K562 (cell line): ENCODE data around the gene C2CD5. TPM values are rescaled to one million over a fixed set of nuclear protein-coding genes. Genes with fewer than 3 reads are reported as not detected.

Experiments used
- ATAC-seq: fragments of 200-7000 bp; cut with Tn5 transposase; 3 replicates; pipeline ENCODE4 v1.9.1; 2020; ENCODE audit warnings: moderate library complexity
- BruUV-seq: library from RNA; stranded (reverse); fragments of 400-500 nt; replicated peaks from 2 replicates; lab custom pipeline; 2021; lab: Mats Ljungman, UMichigan
- CTCF ChIA-PET: fragments of 300-600 bp; formaldehyde crosslinking; extraction: SDS; loops from one replicate; lab custom pipeline; 2021; ENCODE audit warnings: low intra/inter-chr PET ratio; lab: Yijun Ruan, JAX
- POLR2A ChIA-PET: fragments of 300-600, 350-650 bp; sonication (Branson Sonifier 250); formaldehyde crosslinking; extraction: SDS; loops from one replicate; lab custom pipeline; 2021; ENCODE audit warnings: antibody characterized with exemption, inconsistent platforms; lab: Yijun Ruan, JAX
- DNase-seq, 4 experiments: peaks; one replicate each; pipeline versions ENCODE4 v3.0.0 to v3.0.0-alpha.2; 2011 to 2018; ENCODE audit warnings: low spot score in 3 of 4, mixed read lengths in 3 of 4; ENCODE audit errors: extremely low read depth in 1 of 4
- FAIRE-seq: peaks from 2 replicates; lab custom pipeline; 2011; peaks lifted over from hg19 to GRCh38; lab: Jason Lieb, UNC
- H2AFZ ChIP-seq: 2 replicates; pipeline ENCODE4 v1.6.0; 2011; ENCODE audit warnings: low read depth, low read length, control low read depth, inconsistent platforms
- H3K27ac ChIP-seq: fragments of 200-600 bp; 3 replicates; pipeline ENCODE4 v1.8.0; 2011; ENCODE audit warnings: low read depth, mild to moderate bottlenecking, control low read depth, inconsistent platforms, low read length, moderate library complexity, mixed read lengths; ENCODE audit errors: extremely low read depth
- H3K27me3 ChIP-seq, 2 experiments: fragments of 300-600 bp in 1 of 2; 2 replicates in 1 of 2; 3 replicates in 1 of 2; pipeline versions ENCODE4 v1.6.0 to v1.8.0; 2011; ENCODE audit warnings: inconsistent platforms in 2 of 2, low read length in 2 of 2, mild to moderate bottlenecking in 1 of 2, mixed read lengths in 1 of 2, moderate library complexity in 1 of 2; ENCODE audit not compliant: control insufficient read depth in 2 of 2, insufficient read depth in 2 of 2
- H3K36me3 ChIP-seq: fragments of 300-600 bp; 3 replicates; pipeline ENCODE4 v1.8.0; 2011; ENCODE audit warnings: mild to moderate bottlenecking, low read length, inconsistent platforms; ENCODE audit not compliant: control insufficient read depth, insufficient read depth
- H3K4me1 ChIP-seq, 2 experiments: fragments of 200-600 bp in 1 of 2; replicated peaks in 1 of 2; 2 replicates in 1 of 2; 3 replicates in 1 of 2; pipeline versions ENCODE4 v1.5.1 to v1.8.0; 2011; ENCODE audit warnings: inconsistent platforms in 2 of 2, low read length in 2 of 2, mild to moderate bottlenecking in 1 of 2, mixed read lengths in 1 of 2, moderate library complexity in 1 of 2; ENCODE audit not compliant: control insufficient read depth in 2 of 2, insufficient read depth in 2 of 2
- H3K4me2 ChIP-seq: 2 replicates; pipeline ENCODE4 v1.6.1; 2011; ENCODE audit warnings: low read length, control low read depth, inconsistent platforms, mixed read lengths; ENCODE audit not compliant: insufficient read depth
- H3K4me3 ChIP-seq: fragments of 200-600 bp; sonication (generic), shearing (Covaris generic); 2 replicates; pipeline ENCODE4 v1.5.1; 2016; ENCODE audit warnings: control low read depth, inconsistent platforms
- H3K79me2 ChIP-seq: fragments of 200-600 bp; 3 replicates; pipeline ENCODE4 v1.8.0; 2011; ENCODE audit warnings: low read length, inconsistent platforms; ENCODE audit not compliant: control insufficient read depth, insufficient read depth
- H3K9ac ChIP-seq, 2 experiments: 2 replicates each; pipeline versions ENCODE4 v1.6.0 to v1.6.1; 2011; ENCODE audit warnings: low read depth in 2 of 2, low read length in 2 of 2, control low read depth in 1 of 2, inconsistent platforms in 1 of 2, mild to moderate bottlenecking in 1 of 2, mixed read lengths in 1 of 2; ENCODE audit not compliant: insufficient read depth in 1 of 2
- H3K9me1 ChIP-seq: one replicate; pipeline ENCODE4 v1.6.0; 2011; ENCODE audit warnings: inconsistent platforms, mild to moderate bottlenecking, low read length, moderate library complexity; ENCODE audit not compliant: control insufficient read depth, insufficient read depth
- H3K9me3 ChIP-seq: replicated peaks from 2 replicates; pipeline ENCODE4 v1.5.1; 2011; ENCODE audit warnings: low read depth, low read length, inconsistent platforms; ENCODE audit not compliant: control insufficient read depth, insufficient read depth
- H4K20me1 ChIP-seq: replicated peaks from 2 replicates; pipeline ENCODE4 v1.6.1; 2011; ENCODE audit warnings: low read length, inconsistent platforms, mixed read lengths; ENCODE audit not compliant: control insufficient read depth, insufficient read depth
- CREM ChIP-seq: IDR thresholded peaks from 2 replicates; pipeline ENCODE4 v1.6.1; 2014; ENCODE audit warnings: antibody characterized with exemption, low read depth
- EHMT2 ChIP-seq: fragments of 450-650 bp; IDR thresholded peaks from 2 replicates; pipeline ENCODE4 v1.6.1; 2018; ENCODE audit warnings: antibody characterized with exemption
- FOXK2 ChIP-seq, 2 experiments: fragments of 450-650 bp; IDR thresholded peaks in 1 of 2; conservative IDR thresholded peaks in 1 of 2; 2 replicates each; pipeline ENCODE4 v1.6.1; 2016; ENCODE audit warnings: low read depth in 2 of 2, mild to moderate bottlenecking in 1 of 2
- HMG20A ChIP-seq: fragments of 450-650 bp; formaldehyde crosslinking; conservative IDR thresholded peaks from 2 replicates; pipeline ENCODE4 v1.4.0; 2020; ENCODE audit warnings: mild to moderate bottlenecking, mixed read lengths
- KDM5B ChIP-seq: fragments of 200-600 bp; sonication (generic); IDR thresholded peaks from 2 replicates; pipeline ENCODE4 v1.6.1; 2012; ENCODE audit warnings: low read depth, mild to moderate bottlenecking, moderate library complexity, low read length, control low read depth, inconsistent platforms; ENCODE audit not compliant: insufficient replicate concordance
- NR2C2 ChIP-seq, 2 experiments: fragments of 200-800 bp in 1 of 2; sonication (Bioruptor generic) in 1 of 2; sonication (generic) in 1 of 2; formaldehyde crosslinking in 1 of 2; IDR thresholded peaks; 2 replicates each; pipeline versions ENCODE4 v1.6.1 to v1.8.0; 2016 to 2022; ENCODE audit warnings: mild to moderate bottlenecking in 1 of 2, missing compliant biosample characterization in 1 of 2, missing genetic modification characterization in 1 of 2, missing genetic modification reagents in 1 of 2
- NR4A1 ChIP-seq, 2 experiments: fragments of 250-450 bp in 1 of 2; fragments of 450-650 bp in 1 of 2; sonication (Bioruptor Pico) in 1 of 2; IDR thresholded peaks; 2 replicates each; pipeline versions ENCODE4 v1.4.0 to v1.6.1; 2016 to 2020; ENCODE audit warnings: mild to moderate bottlenecking in 2 of 2, missing compliant biosample characterization in 1 of 2, missing genetic modification characterization in 1 of 2, moderate library complexity in 1 of 2
- PCBP2 ChIP-seq: fragments of 200-400 bp; formaldehyde crosslinking; IDR thresholded peaks from 2 replicates; pipeline ENCODE4 v1.6.1; 2018; ENCODE audit warnings: low read length, low read depth, mild to moderate bottlenecking, moderate library complexity; ENCODE audit not compliant: poor library complexity, severe bottlenecking
- RNF2 ChIP-seq: sonication (generic); IDR thresholded peaks from 2 replicates; pipeline ENCODE4 v1.6.1; 2016
- SOX6 ChIP-seq: fragments of 450-650 bp; IDR thresholded peaks from 2 replicates; pipeline ENCODE4 v1.6.1; 2014; ENCODE audit warnings: mild to moderate bottlenecking
- SPI1 ChIP-seq: IDR thresholded peaks from 2 replicates; pipeline ENCODE4 v1.6.1; 2011; ENCODE audit warnings: low read depth, low read length, control low read depth, borderline replicate concordance
- ZC3H11A ChIP-seq: IDR thresholded peaks from 2 replicates; pipeline ENCODE4 v1.6.1; 2012; ENCODE audit warnings: low read depth, low read length, improper control_type of control experiment
- ZNF766 ChIP-seq: fragments of 200-800 bp; sonication (Bioruptor generic); conservative IDR thresholded peaks from 2 replicates; pipeline ENCODE4 v1.6.1; 2016; ENCODE audit warnings: missing genetic modification characterization, missing compliant biosample characterization
- in situ Hi-C: fragments of 300-500 bp; cut with MboI; formaldehyde crosslinking; loops from 4 replicates; pipeline ENCODE4 v1.15.0; 2018; ENCODE audit warnings: inconsistent platforms, mixed read lengths
- intact Hi-C: fragments of 100-400 bp; cut with micrococcal nuclease; formaldehyde crosslinking; loops from 2 replicates; pipeline ENCODE4 v1.14.2; 2022
- polyA plus RNA-seq, 8 experiments: library from polyadenylated mRNA; depleted of rRNA in 4 of 8; stranded (reverse) in 5 of 8; unstranded in 3 of 8; fragments of >200 nt; fragmentation: Nextera tagmentation in 2 of 8; fragmentation: Illumina TruSeq in 1 of 8; extraction: Ambion mirVana in 2 of 8; extraction: Trizol in 1 of 8; gene quantifications; 2 replicates each; pipeline versions ENCODE4 v1.2.1 to v1.2.3, GENCODE V29; 2011 to 2014; ENCODE audit warnings: inconsistent platforms in 1 of 8, missing spikeins in 1 of 8
- total RNA-seq, 7 experiments: library from RNA; depleted of rRNA in 6 of 7; stranded (reverse); fragments of >200 nt in 6 of 7; fragmentation: Illumina TruSeq in 2 of 7; extraction: Trizol in 2 of 7; gene quantifications; 2 replicates each; pipeline versions ENCODE4 v1.2.1 to v1.2.3, GENCODE V29; 2011 to 2021; ENCODE audit warnings: low replicate concordance in 1 of 7
- TF ChIP-seq, protein P1 (sequence below): fragments of 450-650 bp; IDR thresholded peaks from 2 replicates; pipeline ENCODE4 v1.6.1; 2016
- TF ChIP-seq, protein P2 (sequence below): fragments of 200-800 bp; sonication (Bioruptor generic); IDR thresholded peaks from 2 replicates; pipeline ENCODE4 v1.6.1; 2017; ENCODE audit warnings: missing genetic modification characterization, missing compliant biosample characterization

Gene C2CD5
- total and polyA plus RNA-seq, 9 of the 15 experiments (the other 6 are each of a cell fraction or from before 2014, with no cell fraction given) = 5.1 to 24.1 (median 14.3) TPM

DNA sequence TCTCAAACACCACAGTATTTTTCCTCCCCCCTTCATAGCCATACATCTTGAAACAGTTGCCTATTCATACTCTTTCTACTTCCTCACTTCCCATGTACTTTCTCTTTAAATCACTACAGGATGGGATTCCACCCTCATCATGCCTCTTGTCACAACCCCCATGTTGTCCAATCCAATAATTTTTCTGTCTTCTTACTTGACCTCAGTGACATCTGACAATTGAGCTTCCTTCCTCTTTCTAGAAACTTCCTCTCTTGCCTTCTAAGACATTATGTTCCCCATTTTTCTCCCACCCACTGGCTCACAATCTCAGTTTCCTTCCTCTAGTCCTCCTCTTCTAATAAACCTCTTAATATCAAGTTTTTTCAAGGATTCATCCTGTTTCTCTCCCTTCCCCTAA is 5.3 kb downstream of the C2CD5 start:
- ATAC-seq (no peak), FAIRE-seq (no peak), DNase-seq (no peak)
- peaks cover 29% of the 10 kb centered on the region for H3K79me2 ChIP-seq
- H3K27ac ChIP-seq = no peak overlapping the region
- peaks cover 6% of the 10 kb centered on the region; the same call in 1 of the 3 replicates for H3K36me3 ChIP-seq
- no peak overlapping the region for H3K9ac ChIP-seq
- no peaks in the 10 kb centered on the region for H4K20me1 ChIP-seq
- no peak overlapping the region for H3K4me3 ChIP-seq
- H3K9me3 ChIP-seq = no peaks in the 10 kb centered on the region
- H3K4me2 ChIP-seq = no peak overlapping the region
- BruUV-seq = no TSS peak
- in situ Hi-C loops = no loop called here
- ChIA-PET CTCF (no interaction called here), POLR2A (no interaction called here)
- no peaks in the 10 kb centered on the region for H3K27me3 ChIP-seq
- no peaks in the 10 kb centered on the region for H3K9me1 ChIP-seq
- intact Hi-C loops = no loop called here
- TF ChIP-seq, protein P1, sequence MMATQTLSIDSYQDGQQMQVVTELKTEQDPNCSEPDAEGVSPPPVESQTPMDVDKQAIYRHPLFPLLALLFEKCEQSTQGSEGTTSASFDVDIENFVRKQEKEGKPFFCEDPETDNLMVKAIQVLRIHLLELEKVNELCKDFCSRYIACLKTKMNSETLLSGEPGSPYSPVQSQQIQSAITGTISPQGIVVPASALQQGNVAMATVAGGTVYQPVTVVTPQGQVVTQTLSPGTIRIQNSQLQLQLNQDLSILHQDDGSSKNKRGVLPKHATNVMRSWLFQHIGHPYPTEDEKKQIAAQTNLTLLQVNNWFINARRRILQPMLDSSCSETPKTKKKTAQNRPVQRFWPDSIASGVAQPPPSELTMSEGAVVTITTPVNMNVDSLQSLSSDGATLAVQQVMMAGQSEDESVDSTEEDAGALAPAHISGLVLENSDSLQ = peak; percentile 51; the same call in 1 of the 2 replicates
- TF ChIP-seq HMG20A (CRISPR knock-in tag) (no peak), NR4A1 (CRISPR knock-in tag; IDR thresholded peaks at IDR 0.05) (no peak), NR4A1 (tag; IDR thresholded peaks at IDR 0.05) (no peak), ZC3H11A (no peak), SOX6 (no peak), KDM5B (no peak), PCBP2 (no peak), SPI1 (peak; percentile 61; the same call in 1 of the 2 replicates), ZNF766 (CRISPR knock-in tag) (peak; percentile 71), EHMT2 (0 out of 2 replicates have a peak, but pooled peaks have one; percentile 16), NR2C2 (CRISPR knock-in tag; IDR thresholded peaks at IDR 0.05) (no peak), NR2C2 (tag; IDR thresholded peaks at IDR 0.05) (peak; percentile 32; the same call in 1 of the 2 replicates), CREM (no peak), FOXK2 (conservative IDR thresholded peaks at IDR 0.05 in 1 of 2, IDR thresholded peaks at IDR 0.05 in 1 of 2; ENCODE audit: low read depth in 2 of 2) (no peak), RNF2 (no peak)
- TF ChIP-seq, protein P2, sequence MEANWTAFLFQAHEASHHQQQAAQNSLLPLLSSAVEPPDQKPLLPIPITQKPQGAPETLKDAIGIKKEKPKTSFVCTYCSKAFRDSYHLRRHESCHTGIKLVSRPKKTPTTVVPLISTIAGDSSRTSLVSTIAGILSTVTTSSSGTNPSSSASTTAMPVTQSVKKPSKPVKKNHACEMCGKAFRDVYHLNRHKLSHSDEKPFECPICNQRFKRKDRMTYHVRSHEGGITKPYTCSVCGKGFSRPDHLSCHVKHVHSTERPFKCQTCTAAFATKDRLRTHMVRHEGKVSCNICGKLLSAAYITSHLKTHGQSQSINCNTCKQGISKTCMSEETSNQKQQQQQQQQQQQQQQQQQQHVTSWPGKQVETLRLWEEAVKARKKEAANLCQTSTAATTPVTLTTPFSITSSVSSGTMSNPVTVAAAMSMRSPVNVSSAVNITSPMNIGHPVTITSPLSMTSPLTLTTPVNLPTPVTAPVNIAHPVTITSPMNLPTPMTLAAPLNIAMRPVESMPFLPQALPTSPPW (CRISPR knock-in tag) = no peak
- H3K4me1 ChIP-seq = peaks cover 11 to 15% of the 10 kb centered on the region in 2 experiments; a peak in 4 of 5 replicates
- H2AFZ ChIP-seq = no peak overlapping the region
